ENCODE measurements around the gene ESF1.
"Not testable (repeated sequence)": the region's sequence is repeated elsewhere in the genome, so short reads cannot be mapped to it uniquely, and the experiment has no call there.

Gene ESF1

GRCh38 chr20:13739731-13740649 is 44.7 kb downstream of the ESF1 start:
- DNase-seq (ENCODE audit: low read depth in 2 of 2): no peak

- DNase-seq (ENCODE audit: low read depth in 2 of 2): not testable (repeated sequence)
Measured at GRCh38 chr20:13738187-13738586, 46.5 kb downstream of the ESF1 start.

GRCh38 chr20:13736436-13737191 is 48.1 kb downstream of the ESF1 start:
- no peak for DNase-seq (ENCODE audit: low read depth in 2 of 2)

GRCh38 chr20:13735826-13736225 is 48.9 kb downstream of the ESF1 start:
- DNase-seq (ENCODE audit: low read depth in 2 of 2): no peak

- no peak for DNase-seq (ENCODE audit: low read depth in 2 of 2)
Measured at GRCh38 chr20:13723011-13723410, 61.7 kb downstream of the ESF1 start.

- no peak for DNase-seq (ENCODE audit: low read depth in 2 of 2)
Measured at GRCh38 chr20:13718171-13718570, 66.5 kb downstream of the ESF1 start.

- no peak for DNase-seq (ENCODE audit: low read depth in 2 of 2)
Measured at GRCh38 chr20:13717631-13718044, 67.1 kb downstream of the ESF1 start.

- no peak for DNase-seq (ENCODE audit: low read depth in 2 of 2)
Measured at GRCh38 chr20:13715171-13715570, 69.5 kb downstream of the ESF1 start.

GRCh38 chr20:13708234-13708633 is 76.5 kb downstream of the ESF1 start:
- DNase-seq (ENCODE audit: low read depth in 2 of 2): no peak

- no peak for DNase-seq (ENCODE audit: low read depth in 2 of 2)
Measured at GRCh38 chr20:13703265-13703664, 81.5 kb downstream of the ESF1 start.

- DNase-seq (ENCODE audit: low read depth in 2 of 2): no peak
Measured at GRCh38 chr20:13701486-13701885, 83.2 kb downstream of the ESF1 start.

- DNase-seq (ENCODE audit: low read depth in 2 of 2): no peak
Measured at GRCh38 chr20:13700761-13701160, 84.0 kb downstream of the ESF1 start.

- no peak for DNase-seq (ENCODE audit: low read depth in 2 of 2)
Measured at GRCh38 chr20:13694420-13695150, 90.1 kb downstream of the ESF1 start.

- DNase-seq (ENCODE audit: low read depth in 2 of 2): no peak
Measured at GRCh38 chr20:13692802-13693736, 91.7 kb downstream of the ESF1 start.

GRCh38 chr20:13690943-13691342 is 93.8 kb downstream of the ESF1 start:
- no peak for DNase-seq (ENCODE audit: low read depth in 2 of 2)

GRCh38 chr20:13687815-13688214 is 96.9 kb downstream of the ESF1 start:
- DNase-seq (ENCODE audit: low read depth in 2 of 2): no peak

GRCh38 chr20:13685623-13686022 is 99.1 kb downstream of the ESF1 start:
- no peak for DNase-seq (ENCODE audit: low read depth in 2 of 2)

- no peak for DNase-seq (ENCODE audit: low read depth in 2 of 2)
Measured at GRCh38 chr20:13684566-13685222, 100.0 kb downstream of the ESF1 start.

GRCh38 chr20:13683833-13684232 is 100.9 kb downstream of the ESF1 start:
- no peak for DNase-seq (ENCODE audit: low read depth in 2 of 2)
